Mesodermal cell (in vitro differentiated cells): Measurements from ENCODE around the gene TMEM141.
"Not testable (repeated sequence)": the region's sequence is repeated elsewhere in the genome, so short reads cannot be mapped to it uniquely, and the experiment has no call there.

ENCODE experiments used
- H3K27ac ChIP-seq: 2 replicates; pipeline ENCODE4 v1.7.0; 2013; ENCODE audit warnings: mild to moderate bottlenecking, low read depth, low read length, moderate library complexity; ENCODE audit not compliant: severe bottlenecking
- H3K36me3 ChIP-seq: 2 replicates; pipeline ENCODE4 v1.7.1; 2013; ENCODE audit warnings: mild to moderate bottlenecking, low read length, moderate library complexity; ENCODE audit not compliant: control insufficient read depth, insufficient read depth
- H3K4me1 ChIP-seq: one replicate; pipeline ENCODE4 v1.7.1; 2013; ENCODE audit warnings: mild to moderate bottlenecking, low read length; ENCODE audit not compliant: insufficient read depth, control insufficient read depth, poor library complexity, severe bottlenecking
- H3K4me3 ChIP-seq: 2 replicates; pipeline ENCODE4 v1.7.0; 2013; ENCODE audit warnings: low read length, control low read depth, mild to moderate bottlenecking; ENCODE audit not compliant: insufficient read depth, poor library complexity, severe bottlenecking; ENCODE audit errors: extremely low read depth
- H3K9me3 ChIP-seq: 2 replicates; pipeline ENCODE4 v1.7.1; 2013; ENCODE audit warnings: mild to moderate bottlenecking, low read length, moderate library complexity; ENCODE audit not compliant: control insufficient read depth
- WGBS, 2 experiments: methylation state at CpG; one replicate each; pipeline ENCODE4 v1.1.5; 2013; ENCODE audit warnings: missing lambda C conversion rate in 2 of 2; ENCODE audit not compliant: insufficient coverage in 2 of 2; 5-methylcytosine and 5-hydroxymethylcytosine counted together

Gene TMEM141

GRCh38 chr9:136798708-136799078 is 7.5 kb downstream of the TMEM141 start:
- Histone ChIP-seq H3K27ac (no peak overlapping the region), H3K4me3 (peak overlapping the region; percentile 55), H3K4me1 (peaks cover 38% of the 10 kb centered on the region), H3K36me3 (peaks cover 10% of the 10 kb centered on the region), H3K9me3 (no peaks in the 10 kb centered on the region)
- 83 to 96% methylated on average over 3 of the region's 6 CpGs for WGBS, 2 experiments

DNA sequence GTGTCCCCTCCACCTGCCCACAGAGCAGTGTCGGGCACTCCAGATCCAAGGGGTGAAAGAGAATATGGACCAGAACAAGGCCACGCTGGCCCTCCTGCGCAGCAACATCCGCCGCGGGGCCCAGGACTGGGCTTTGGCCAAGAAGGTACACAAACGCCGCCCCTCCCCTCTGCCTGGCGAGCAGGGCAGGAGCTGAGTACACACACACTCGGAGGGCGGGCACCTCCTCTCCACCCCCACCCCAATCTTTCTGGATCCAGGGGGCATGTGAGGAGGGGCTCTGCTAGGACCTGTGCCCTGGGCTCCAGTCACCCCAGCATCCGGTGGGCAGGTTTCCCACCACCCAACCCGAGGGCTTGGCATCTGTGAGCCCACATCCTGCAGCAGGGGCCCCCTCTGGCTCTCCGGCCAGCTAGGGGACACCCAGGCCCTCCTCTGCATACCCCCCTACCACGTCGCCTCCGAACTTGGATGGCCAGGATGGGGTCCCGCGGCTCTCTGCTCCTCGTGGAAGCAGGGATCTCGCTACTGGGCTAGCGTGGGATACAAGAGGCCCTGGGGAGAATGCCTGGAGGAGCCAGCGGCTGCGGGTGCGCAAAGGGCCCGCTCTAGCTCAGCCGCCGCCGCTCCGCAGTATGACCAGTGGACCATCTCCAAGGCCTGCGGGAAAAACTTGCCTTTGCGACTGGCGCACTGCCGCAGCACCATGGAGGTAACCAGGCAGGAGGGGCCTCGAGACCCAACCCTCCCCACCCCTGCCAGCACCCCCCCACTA is 8.1 kb downstream of the TMEM141 start:
- WGBS, 2 experiments = 63 to 64% methylated on average over 30 to 33 of the region's 35 CpGs

DNA sequence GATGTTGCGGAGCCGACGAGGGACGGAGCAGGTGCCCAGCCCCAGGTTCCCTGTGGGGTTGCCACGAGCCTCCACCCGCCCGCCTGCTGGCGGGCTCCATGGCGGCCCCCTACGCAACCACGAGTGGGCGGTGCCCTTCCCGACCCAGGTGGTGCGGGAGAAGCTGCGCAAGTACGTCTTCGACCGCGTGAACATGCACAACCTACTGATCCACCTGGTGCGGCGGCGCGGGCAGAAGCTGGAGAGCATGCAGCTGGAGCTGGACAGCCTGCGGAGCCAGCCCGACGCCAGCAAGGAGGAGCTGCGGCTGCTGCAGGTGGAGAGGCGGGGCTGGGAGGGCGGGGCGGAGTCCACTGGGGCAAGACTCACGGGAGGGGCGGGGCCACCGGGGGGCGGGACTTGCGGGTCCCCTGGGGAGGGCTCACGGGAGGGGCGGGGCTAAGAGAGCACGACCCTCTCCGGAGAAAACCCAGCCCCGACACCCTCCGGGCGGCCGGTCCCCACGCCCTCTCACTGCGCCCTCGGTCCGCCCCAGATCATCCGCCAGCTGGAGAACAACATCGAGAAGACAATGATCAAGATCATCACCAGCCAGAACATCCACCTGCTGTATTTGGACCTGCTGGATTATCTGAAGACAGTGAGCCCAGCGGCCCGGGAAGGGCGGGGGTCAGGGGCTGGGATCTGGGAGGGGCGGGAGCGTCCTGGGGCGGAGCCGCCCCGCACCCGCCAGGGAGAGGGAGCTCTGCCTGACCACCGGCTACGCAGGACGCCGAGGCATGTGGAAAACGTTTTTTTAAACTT is 8.9 kb downstream of the TMEM141 start:
- peak overlapping the region; percentile 45 for H3K27ac ChIP-seq
- H3K4me1 ChIP-seq = peaks cover 29% of the 10 kb centered on the region
- peaks cover 4% of the 10 kb centered on the region for H3K36me3 ChIP-seq
- 1 to 2% methylated on average over 44 to 52 of the region's 63 CpGs for WGBS, 2 experiments
- no peaks in the 10 kb centered on the region for H3K9me3 ChIP-seq
- H3K4me3 ChIP-seq = peak overlapping the region; percentile 55

More for the DNA sequence above, 8.1 kb downstream of the TMEM141 start:
- peak overlapping the region; percentile 55 for H3K4me3 ChIP-seq
- H3K27ac ChIP-seq = no peak overlapping the region
- H3K9me3 ChIP-seq = no peaks in the 10 kb centered on the region
- peaks cover 36% of the 10 kb centered on the region for H3K4me1 ChIP-seq
- H3K36me3 ChIP-seq = peaks cover 7% of the 10 kb centered on the region

GRCh38 chr9:136802321-136802720 is 11.2 kb downstream of the TMEM141 start:
- WGBS, 2 experiments = 81 to 87% methylated on average over 4 to 5 of the region's 6 CpGs
- Histone ChIP-seq H3K9me3 (no peaks in the 10 kb centered on the region), H3K4me3 (no peak overlapping the region), H3K36me3 (peaks cover 9% of the 10 kb centered on the region), H3K27ac (no peak overlapping the region), H3K4me1 (peaks cover 24% of the 10 kb centered on the region)

DNA sequence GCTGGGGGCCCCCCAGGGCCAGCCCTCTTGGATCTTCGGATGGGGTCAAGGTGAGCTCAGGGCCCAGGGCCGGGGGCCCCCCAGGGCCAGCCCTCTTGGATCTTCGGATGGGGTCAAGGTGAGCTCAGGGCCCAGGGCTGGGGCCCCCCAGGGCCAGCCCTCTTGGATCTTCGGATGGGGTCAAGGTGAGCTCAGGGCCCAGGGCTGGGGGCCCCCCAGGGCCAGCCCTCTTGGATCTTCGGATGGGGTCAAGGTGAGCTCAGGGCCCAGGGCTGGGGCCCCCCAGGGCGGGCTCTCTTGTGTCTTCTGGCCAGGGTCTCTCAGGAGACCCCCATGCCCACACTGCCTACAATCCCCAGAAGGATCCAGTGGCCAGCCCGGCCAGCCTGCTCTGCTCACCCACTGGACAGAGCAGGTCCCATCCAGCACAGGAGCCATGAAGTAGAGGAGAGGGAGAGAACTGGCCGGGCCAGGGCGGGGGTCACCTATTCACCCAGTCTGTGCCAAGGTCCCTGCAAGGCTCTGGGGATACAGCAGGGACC is 11.9 kb downstream of the TMEM141 start:
- peaks cover 18% of the 10 kb centered on the region for H3K4me1 ChIP-seq
- not testable (repeated sequence) for H3K36me3 ChIP-seq, H3K9me3 ChIP-seq, H3K4me3 ChIP-seq, H3K27ac ChIP-seq
- WGBS, 2 experiments = 98 to 100% methylated on average over 2 to 4 of the region's 9 CpGs

DNA sequence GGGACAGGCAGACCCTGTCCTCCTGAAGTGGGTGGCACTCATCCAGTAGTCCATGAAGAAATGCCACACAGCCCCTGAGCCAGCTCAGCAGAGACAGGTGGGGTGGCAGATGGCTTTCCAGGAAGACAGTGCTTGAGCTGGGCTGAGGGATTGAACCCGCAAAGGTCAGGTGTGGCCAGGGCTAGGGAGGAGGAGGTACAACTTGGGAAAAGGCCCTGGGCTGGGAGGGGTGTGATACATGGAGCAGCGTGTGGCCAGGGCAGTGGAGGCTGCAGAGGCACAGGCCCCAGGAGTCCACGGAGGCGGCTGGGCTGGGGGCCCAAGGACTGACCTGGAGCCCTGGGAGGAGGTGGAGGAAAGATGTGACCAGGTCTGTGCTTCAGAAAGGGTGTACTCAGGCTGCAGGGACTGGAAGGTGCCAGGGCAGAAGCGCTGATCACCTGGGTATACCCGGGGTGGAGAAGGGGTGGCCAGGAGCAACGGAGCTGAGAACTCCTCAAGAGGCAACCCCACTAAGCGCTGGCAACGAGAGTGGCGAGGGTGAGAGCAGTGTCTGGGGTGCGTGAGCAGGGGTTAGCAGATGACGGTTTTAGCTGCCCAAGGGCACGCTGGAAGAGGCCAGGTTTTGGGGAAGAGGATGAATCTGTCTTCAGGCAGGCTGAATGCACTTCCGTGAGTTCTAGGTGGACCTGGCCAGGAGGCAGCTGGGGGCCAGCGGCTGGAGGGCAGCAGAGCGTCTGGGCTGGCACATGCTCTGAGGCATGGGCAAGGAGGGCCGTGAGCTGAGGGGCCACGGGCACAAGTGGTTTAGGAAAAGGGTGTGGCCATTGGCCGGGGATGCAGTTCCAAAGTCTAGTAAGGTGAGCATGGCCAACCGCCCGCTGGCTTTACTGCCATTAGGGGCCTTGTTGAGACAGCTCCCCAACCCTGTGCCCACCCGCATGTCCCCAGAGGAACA is 12.7 kb downstream of the TMEM141 start:
- Histone ChIP-seq H3K4me1 (peaks cover 18% of the 10 kb centered on the region), H3K36me3 (peaks cover 9% of the 10 kb centered on the region), H3K27ac (no peak overlapping the region), H3K4me3 (no peak overlapping the region), H3K9me3 (no peaks in the 10 kb centered on the region)
- WGBS, 2 experiments = 93 to 94% methylated on average over 22 of the region's 22 CpGs

DNA sequence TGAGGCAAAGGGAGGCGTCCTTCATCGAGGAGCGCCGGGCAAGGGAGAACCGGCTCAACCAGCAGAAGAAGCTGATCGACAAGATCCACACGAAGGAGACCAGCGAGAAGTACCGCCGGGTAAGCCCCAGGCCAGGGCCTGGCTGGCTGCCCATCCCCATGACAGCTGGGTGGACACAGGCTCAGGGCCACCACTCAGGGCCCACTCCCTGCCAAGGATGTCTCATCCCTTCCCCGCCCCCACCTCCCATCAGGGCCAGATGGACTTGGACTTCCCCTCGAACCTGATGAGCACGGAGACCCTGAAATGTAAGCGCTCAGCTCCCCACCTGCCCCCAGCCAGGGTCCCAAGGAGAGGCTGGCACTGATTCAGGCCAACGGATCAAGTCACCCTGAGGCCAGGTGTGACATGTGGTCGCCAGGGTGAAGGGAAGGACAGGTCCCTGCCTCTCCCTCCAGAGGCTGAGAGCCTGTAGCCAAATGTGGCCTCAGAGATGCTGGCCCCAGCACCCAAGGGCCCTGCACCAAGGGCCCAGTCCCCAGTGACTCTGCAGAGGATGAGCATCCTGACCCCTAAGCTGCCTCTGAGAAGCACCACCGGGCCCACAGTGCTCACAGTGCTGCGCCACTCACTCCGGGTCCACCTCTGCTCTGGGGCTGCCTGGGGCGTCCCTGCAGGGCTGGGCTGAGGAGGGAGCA is 13.5 kb downstream of the TMEM141 start:
- Histone ChIP-seq H3K9me3 (no peaks in the 10 kb centered on the region), H3K4me3 (no peak overlapping the region), H3K4me1 (peaks cover 24% of the 10 kb centered on the region), H3K27ac (no peak overlapping the region), H3K36me3 (peaks cover 11% of the 10 kb centered on the region)
- 95% methylated on average over 20 of the region's 20 CpGs for WGBS, 2 experiments

GRCh38 chr9:136805207-136805740 is 14.1 kb downstream of the TMEM141 start:
- WGBS, 2 experiments = 93 to 95% methylated on average over 11 to 12 of the region's 12 CpGs
- Histone ChIP-seq H3K36me3 (peaks cover 18% of the 10 kb centered on the region), H3K9me3 (no peaks in the 10 kb centered on the region), H3K4me1 (peaks cover 30% of the 10 kb centered on the region), H3K4me3 (no peak overlapping the region), H3K27ac (no peak overlapping the region)

DNA sequence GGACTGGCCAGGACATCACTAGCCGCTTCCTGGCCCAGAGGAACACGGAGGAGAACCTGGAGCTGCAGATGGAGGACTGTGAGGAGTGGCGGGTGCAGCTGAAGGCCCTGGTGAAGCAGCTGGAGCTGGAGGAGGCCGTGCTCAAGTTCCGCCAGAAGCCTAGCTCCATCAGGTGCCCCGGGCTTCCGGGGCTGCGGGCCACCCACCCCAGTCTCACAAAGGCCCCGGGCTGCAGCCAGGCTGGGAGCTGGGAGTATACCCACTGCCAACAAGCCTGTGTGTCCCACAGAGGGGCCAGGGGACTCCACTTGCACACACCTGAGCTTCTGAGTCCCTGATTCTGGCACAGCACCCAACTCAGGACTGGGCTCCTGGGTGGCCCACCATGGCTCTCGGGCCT is 14.9 kb downstream of the TMEM141 start:
- 91 to 100% methylated on average over 4 to 7 of the region's 10 CpGs for WGBS, 2 experiments
- Histone ChIP-seq H3K9me3 (no peaks in the 10 kb centered on the region), H3K4me1 (peaks cover 25% of the 10 kb centered on the region), H3K4me3 (no peak overlapping the region), H3K27ac (no peak overlapping the region), H3K36me3 (peaks cover 25% of the 10 kb centered on the region)
